C4-2B (cell line): ENCODE results near the gene COL23A1.

Source experiments
- H3K27ac ChIP-seq: fragments of 450-650 bp; 2 replicates; pipeline ENCODE4 v1.5.1; 2017
- ZFX ChIP-seq: fragments of 450-650 bp; IDR thresholded peaks from 2 replicates; pipeline ENCODE4 v1.6.1; 2017
- TF ChIP-seq, protein P1 (sequence below): fragments of 450-650 bp; conservative IDR thresholded peaks from 2 replicates; pipeline ENCODE4 v1.5.1; 2017; ENCODE audit warnings: mild to moderate bottlenecking

The COL23A1 gene

DNA sequence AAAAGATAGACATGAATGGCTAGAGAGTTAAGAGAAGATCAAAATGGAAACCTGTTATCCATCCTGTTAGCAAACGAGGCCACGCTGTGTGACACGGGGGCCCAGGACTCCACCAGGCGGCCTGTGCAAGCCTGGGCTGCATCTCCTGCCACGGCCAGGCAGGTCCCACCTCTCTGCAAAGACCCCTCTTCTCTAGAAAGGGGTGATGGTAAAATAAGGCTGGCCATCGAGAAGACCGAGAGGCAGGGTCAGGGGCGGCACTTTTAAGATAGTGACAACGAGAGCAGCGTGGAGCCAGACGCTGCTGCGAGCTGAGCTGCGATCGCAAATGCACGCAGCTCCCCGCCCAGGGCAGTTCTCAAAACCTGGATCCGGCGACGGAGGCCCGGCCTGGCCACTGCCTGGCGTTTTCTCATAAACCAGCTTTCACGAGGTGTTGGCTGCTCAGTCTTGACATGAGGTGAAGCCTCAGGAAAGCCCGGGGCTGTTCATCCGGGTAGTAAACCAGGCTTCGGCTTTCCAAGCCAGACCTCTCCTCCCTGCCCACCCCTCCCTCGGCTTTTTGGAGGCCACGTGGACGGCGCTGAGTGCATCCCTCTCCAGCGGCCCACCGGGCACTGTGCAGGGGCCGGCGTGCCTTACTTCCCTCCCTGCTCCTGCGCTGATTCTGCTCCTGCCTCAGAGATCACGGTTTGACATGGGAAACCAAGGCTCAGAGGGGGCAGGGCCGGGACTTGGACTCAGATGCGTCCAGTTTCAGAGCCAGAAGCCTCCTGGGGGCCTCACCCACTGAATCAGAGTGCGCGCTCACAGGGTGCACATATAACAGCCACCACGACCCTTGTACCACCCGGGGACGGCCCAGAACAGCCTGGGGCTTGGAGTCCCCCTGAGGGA, 206.0 kb downstream of the COL23A1 start:
- no peak for TF ChIP-seq ZFX
- TF ChIP-seq, protein P1, sequence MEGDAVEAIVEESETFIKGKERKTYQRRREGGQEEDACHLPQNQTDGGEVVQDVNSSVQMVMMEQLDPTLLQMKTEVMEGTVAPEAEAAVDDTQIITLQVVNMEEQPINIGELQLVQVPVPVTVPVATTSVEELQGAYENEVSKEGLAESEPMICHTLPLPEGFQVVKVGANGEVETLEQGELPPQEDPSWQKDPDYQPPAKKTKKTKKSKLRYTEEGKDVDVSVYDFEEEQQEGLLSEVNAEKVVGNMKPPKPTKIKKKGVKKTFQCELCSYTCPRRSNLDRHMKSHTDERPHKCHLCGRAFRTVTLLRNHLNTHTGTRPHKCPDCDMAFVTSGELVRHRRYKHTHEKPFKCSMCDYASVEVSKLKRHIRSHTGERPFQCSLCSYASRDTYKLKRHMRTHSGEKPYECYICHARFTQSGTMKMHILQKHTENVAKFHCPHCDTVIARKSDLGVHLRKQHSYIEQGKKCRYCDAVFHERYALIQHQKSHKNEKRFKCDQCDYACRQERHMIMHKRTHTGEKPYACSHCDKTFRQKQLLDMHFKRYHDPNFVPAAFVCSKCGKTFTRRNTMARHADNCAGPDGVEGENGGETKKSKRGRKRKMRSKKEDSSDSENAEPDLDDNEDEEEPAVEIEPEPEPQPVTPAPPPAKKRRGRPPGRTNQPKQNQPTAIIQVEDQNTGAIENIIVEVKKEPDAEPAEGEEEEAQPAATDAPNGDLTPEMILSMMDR = no peak
- H3K27ac ChIP-seq = no peak overlapping the region

DNA sequence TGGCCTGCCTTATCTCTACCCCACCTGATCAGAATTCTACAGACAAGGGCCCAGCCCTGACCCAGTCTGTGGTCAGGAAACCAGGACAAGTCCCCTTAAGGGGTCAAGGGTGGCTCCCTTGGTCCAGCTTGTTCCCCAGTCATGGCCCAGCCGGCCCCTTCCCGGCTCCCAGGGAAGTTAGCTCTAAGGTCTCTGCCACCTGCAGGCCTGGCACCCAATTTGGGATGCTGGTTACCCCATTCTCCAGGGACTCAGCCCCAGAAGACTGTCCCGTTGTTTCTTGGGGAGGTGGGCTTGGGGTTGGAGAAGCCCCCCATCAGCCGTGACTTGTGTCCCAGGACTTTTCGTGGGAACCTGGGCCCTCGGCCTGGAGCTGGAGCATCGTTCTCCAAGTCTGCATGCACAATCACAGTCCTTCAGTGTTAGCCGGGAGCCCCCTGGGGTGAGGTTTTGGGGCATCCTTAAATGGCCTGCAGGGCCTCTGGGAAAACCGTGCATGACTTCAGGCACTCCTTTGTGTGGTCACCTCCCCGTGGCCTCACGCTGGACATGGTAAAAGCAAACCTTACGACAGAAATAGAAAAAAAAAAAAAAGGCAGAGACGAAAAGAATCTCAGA, 206.8 kb downstream of the COL23A1 start:
- no peak for TF ChIP-seq ZFX
- TF ChIP-seq, protein P1 = no peak
- no peak overlapping the region for H3K27ac ChIP-seq

DNA sequence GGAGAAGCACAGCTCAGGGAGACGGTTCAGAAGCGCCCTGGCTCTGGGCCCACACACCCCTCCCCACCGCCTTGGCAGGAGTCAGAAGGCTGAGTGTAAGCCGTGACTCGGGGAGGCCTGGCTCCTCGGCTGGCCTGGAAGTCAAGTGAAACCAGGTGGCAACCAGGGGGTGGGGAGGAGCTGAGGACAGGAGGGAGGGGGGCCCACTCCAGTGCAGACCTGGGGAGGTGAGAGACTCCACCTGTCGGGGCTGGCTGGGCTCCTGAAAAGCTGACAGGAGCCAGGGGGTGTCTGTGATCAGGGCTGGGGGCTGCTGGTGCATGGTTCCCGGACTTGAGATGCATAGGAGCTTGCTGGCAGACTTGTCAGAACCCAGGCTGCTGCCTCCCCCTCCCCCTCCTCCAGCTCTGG, 207.4 kb downstream of the COL23A1 start:
- TF ChIP-seq ZFX = no peak
- TF ChIP-seq, protein P1 = no peak
- no peak overlapping the region for H3K27ac ChIP-seq

DNA sequence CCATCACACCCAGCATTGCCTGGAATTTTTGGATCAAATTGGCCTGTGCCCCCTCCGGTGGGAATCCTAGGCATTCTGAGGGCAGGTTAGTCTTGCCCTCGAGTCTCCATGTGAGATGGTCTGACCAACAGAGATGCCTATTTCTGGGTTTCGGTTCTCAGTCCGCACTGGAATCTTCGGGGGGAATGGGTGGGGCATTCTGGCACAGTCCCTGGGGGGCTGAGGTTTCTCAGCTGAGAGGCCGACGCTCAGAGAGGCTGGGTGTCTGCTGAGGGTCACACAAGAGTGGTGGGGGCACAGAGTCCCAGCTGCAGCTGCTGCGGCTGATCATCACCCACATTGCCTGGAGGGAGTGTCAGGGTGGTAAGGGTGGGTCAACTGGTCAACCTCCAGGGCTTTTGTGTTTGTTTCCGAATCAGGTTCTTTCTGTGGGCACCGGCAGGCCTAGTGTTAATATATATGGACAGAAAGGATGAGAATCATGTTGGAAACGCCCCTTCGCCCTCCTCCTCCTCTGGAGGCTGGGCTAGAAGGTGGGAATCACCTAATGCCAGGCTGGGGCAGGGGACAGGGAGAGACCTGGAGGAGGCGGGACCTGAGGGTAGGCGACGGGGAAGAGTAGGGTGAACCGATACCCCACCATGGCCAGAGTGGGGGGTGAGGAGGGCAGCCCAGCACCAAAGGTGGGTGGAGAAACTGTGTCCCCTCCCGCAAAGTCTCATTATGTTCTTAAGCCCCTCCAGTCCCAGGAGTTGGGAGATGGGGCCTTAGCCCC, 208.1 kb downstream of the COL23A1 start:
- H3K27ac ChIP-seq = no peak overlapping the region
- TF ChIP-seq, protein P1 = no peak
- no peak for TF ChIP-seq ZFX

DNA sequence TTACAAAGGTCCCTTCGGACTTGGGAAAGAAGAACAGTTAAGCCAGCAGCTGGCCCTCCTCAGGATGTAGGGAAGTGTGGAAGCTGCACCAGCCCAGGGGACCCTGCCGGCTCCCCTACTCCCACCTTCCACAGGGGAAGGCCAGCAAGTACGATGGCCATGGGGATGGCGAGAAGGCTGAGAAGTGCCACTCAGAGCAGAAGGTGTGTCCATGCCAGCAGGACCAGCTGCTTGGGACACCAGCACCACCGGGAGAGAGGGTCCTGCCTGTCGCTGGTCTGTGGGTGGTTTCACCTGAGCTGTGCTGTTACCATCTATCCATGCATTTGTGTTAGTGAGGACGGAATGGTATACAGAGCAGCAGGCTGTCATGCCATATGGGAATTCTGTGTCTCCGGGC, 209.0 kb downstream of the COL23A1 start:
- TF ChIP-seq ZFX = no peak
- TF ChIP-seq, protein P1 = no peak
- H3K27ac ChIP-seq = no peak overlapping the region

DNA sequence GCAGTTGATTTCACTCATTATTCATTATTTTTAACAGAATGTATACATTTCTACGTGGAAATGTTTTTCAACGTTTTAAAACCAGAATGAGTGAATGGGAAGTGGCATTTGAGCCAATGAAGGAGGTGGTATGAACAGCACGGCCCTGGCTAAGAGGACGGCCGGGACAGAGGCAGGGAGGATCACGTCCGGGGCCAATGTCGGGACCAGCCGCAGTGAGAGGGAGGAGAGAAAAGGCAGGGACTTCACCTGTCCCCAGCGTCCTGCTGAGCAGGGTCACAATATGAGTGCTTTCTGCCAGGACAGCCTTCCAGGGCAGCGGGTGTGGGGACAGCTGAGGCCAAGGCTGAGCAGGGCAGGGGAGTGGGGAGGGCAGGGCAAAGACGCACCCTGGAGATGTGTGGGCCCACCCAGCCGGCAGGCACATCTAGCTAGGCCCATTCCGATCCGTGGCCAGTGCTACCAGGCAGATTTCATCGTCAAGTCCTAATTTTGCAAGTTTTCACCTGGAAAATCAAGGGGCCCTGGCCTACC, 209.6 kb downstream of the COL23A1 start:
- TF ChIP-seq, protein P1 = no peak
- no peak overlapping the region for H3K27ac ChIP-seq
